ELR (cell line): Measurements from ENCODE around the gene CRTC2.
"Not testable (repeated sequence)": the region's sequence is repeated elsewhere in the genome, so short reads cannot be mapped to it uniquely, and the experiment has no call there.

Source experiments
- DNase-seq: peaks from one replicate; pipeline ENCODE4 v3.0.0-alpha.2; 2015; ENCODE audit warnings: low read depth

Gene CRTC2

DNA sequence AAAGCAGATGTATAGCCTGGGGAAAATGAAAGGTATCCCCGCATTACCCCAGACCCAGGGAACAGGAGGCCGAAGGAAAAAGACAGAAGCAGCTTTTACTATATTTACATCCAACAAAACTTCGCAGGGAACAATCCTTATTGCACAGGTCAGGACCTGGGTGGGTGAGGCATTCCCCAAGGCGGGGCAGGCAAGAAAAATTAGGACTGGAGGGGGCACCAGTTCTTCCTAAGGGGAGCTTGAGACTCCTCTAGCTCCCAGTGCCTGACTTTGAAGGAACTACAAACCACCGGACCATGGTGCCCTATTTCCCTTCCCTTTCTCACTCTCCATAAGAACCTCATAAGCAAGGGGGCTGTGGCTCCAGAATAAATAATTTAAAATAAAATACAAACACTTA is 29.0 kb downstream of the CRTC2 start:
- no peak for DNase-seq

GRCh38 chr1:153928791-153929341 is 29.5 kb downstream of the CRTC2 start:
- peak; percentile 78 for DNase-seq

GRCh38 chr1:153928245-153928644 is 30.2 kb downstream of the CRTC2 start:
- DNase-seq: no peak

DNA sequence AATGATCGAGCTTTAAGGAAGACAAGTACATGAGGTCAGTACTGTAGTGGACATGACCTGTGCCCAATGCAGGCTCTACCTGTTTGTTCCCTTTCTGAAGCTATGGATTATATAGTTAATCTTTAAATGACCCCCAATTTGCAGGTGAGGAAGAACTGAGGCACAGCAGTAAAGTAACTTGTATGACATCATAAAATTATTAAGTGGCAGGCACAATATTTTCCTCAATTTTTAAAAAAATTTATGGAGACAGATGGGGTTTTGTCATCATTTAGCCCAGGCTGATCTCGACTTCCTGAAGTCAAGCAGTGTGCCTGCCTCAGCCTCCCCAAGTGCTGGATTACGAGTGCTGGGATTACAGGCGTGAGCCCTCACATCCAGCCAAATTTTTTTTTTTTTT is 32.0 kb downstream of the CRTC2 start:
- no peak for DNase-seq

DNA sequence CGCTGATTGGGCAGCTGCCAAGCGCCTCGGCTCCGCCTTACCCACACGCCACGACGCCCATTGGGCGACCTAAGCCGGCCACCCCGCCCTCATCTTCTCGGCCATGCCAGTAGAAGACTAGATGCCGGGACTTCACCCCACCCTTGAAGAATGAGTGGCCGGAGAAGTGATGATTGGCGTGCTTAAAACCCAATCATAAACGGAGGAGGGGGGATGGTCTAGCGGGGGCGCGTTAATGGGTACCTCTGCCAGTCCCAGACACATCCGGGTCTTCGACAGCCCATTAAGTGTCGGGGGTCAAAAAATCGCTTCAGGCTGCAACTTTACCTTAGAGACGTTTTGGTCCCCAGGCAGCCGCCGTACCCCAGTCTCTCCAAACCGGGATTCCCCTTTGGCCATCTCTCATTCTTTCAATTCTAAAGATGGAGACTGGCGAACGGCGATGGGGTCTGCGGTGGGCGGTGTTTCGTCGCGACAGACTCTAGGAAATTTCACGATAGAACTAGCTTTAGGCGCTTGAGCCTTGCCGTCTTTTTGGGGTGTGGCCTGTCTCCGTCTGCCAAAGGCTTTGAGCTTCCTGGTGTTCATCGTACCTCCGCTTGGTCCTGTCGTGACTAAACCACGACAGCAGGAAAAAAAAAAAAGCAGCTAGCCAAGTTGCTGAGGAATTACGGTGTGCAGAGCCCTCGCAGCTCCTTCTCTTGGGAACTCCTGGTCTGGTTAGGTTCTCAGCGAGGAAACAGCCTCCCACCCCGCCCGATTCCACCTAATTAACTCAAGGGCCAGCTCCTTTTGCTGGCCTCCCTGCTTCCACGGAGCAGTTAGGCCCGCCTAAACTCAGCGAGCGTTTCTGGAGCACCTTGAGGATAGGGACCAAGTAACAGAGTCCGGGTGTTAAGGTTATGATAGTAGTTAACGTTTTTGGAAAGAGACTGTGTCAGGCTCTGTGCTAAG is 35.2 kb downstream of the CRTC2 start, which contains the start of gene GATAD2B:
GATAD2B (minus strand) TSS at position 1 of the 954 bp plus-strand sequence. CDS start 94,625 bp downstream, outside the sequence.
- peak; percentile 100 for DNase-seq

DNA sequence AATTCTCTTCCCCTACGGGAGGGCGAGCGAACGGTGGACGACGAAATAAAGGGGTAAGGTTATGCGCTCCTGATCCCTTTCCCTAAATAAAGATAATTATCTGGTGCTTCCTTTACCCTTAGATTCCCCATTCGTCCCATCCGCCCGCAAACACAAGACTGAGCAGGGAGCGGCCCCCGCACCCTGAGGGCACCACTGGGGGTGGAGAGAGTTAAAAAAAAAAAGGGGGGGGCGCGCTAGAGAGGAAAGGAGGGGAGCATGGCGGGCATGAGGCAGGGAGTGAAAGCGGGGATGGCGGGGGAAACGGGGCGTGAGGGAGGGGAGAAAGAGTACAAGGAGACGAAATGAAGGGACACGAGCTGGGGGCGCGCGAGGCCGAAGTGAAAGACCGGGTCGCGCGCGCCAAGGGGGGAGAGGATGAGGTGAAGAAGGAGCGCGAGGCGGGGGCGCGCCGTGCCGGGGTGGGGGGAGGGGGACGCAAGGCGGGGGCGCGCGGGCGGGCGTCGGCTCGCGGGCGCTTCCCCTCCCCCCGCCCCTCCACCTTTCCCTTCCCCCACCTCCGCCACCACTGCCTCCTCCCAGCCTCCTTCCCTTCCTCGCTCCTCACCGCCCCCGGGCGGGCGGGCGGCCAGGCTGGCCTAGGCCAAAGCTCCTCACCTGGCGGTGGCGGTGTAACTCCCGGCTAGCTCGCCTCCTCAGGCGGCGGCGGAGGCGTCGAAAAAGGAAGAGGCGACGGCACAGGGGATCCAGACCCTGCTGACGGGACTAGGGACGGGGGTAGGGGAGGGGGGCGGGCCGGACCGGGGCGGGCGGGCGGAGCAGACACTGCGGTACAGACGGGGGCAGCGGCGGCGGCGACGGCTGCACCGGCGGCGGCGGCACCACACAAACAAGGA is 36.1 kb downstream of the CRTC2 start:
- peak; percentile 67 for DNase-seq

- DNase-seq: peak; percentile 36
Measured at GRCh38 chr1:153921803-153922075, 36.7 kb downstream of the CRTC2 start.

GRCh38 chr1:153921080-153921802 is 37.2 kb downstream of the CRTC2 start:
- no peak for DNase-seq

DNA sequence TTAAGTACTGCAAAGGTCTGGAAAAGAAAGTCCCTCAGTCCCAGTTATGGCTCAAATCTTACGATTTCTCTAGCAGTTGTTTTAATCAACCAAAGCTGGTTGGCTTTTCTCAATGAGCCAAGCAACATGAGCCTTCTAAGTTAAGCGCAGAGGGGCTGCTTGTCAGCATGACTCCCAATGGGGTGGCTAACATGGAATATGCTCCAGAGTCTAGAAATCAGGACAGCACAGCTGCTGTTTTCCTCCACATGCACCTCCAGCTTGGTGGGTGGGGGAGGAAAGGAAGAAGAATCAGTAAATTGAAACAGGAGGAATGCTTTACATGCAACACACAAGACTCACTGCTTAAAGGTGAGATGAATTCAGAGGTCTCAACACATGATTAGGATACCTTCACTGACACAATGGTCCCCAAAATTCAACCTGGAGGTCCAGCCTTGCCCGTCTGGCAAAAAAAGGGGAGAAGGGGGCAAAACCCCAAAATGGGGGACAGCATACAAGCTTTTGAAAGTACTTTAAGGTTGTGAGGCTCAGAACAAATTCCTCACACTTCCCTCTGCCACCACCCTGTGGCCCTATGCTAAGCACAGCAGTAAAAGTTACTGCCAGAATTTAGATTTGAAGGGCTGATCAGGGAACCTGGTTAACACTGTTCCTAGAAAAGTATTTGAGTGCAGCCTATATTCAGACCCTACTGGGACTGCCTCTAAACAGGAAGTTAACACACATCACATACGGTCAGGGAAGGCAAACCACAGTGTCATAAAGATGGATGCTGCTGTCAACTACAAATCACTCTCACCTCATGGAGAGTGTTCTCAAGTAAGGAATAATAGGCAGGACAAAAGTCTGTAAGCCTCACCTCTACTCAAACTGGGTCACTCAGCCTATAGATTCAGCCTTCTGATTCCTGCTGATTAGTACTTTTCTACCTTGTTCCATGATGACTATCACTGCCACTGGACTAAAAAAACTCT is 38.2 kb downstream of the CRTC2 start:
- DNase-seq: peak; percentile 50

- no peak for DNase-seq
Measured at GRCh38 chr1:153916297-153916696, 42.1 kb downstream of the CRTC2 start.

DNA sequence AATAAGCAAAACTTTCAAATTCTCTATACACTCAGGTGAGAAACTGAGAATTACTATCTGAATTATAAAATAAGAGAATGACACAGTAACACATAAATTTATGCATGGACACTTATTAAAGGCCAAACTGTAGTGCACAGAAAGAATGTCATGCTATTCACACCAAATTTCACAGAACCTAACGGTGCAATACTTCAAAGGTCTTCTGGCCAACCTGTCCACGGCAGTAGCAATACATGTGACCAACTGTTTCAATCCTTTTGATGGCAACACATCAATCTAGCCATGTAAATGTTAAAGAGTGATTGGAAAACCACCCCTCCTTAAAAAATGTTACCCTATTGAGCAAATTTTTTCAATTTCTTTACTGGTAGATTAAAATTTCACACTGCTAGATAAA is 46.1 kb downstream of the CRTC2 start:
- DNase-seq: no peak

DNA sequence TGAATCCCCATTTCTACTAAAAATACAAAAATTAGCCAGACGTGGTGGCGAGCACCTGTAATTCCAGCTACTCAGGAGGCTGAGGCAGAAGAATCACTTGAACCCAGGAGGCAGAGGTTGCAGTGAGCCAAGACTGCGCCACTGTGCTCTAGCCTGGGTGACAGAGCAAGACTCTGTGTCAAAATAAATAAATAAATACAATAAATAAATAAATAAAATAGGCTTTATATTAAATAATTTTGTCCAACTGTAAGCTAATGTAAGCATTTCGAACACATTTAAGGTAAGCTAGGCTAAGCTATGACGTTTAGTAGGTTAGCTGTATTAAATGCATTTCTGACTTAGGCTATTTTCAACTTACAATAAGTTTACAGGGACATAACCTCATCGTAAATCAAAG is 47.9 kb downstream of the CRTC2 start:
- DNase-seq: not testable (repeated sequence)

GRCh38 chr1:153908071-153908470 is 50.3 kb downstream of the CRTC2 start:
- no peak for DNase-seq

GRCh38 chr1:153907134-153907533 is 51.3 kb downstream of the CRTC2 start:
- no peak for DNase-seq

- DNase-seq: no peak
Measured at GRCh38 chr1:153906396-153906795, 52.0 kb downstream of the CRTC2 start.

GRCh38 chr1:153905908-153906307 is 52.5 kb downstream of the CRTC2 start:
- DNase-seq: not testable (repeated sequence)

DNA sequence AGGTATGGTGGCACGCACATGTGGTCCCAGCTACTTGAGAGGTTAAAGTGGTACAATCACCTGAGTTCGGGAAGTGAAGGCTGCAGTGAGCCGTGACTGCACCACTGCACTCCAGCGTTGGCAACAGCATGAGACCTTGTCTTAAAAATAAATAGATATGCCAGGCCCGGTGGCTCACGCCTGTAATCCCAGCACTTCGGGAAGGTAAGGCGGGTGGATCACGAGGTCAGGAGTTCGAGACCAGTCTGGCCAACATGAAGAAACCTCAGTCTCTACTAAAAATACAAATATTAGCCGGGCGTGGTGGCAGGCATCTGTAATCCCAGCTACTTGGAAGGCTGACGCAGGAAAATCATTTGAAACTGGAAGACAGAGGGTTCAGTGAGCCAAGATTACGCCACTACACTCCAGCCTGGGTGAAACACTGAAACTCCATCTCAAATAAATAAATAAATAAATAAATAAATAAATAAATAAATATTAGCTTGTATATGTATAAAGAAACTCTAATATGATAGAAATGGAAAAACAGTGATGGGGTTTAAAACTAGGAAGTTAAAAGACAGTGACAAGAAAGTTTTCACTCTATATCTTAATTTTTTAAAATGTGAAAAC is 54.5 kb downstream of the CRTC2 start:
- no peak for DNase-seq

DNA sequence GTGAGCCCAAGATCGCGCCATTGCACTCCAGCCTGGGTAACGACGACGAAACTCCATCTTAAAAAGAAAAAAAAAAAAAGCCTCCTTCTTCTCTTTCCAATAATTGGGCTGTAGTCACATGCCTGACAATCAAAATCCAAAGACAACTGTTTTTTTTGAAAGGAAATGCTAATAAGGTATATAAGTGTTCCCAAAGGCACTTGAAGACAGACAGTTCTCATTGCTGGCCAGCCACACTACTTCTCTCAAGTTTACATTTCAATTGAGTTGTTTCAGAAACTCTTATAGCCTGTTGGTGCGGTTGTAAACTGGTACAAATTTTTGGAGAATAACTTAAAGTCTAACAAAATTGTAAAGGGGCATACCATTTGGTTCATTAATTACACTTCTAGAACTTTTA is 58.9 kb downstream of the CRTC2 start:
- DNase-seq: no peak
